Upper lobe of left lung (tissue), 4 donors: ENCODE data around the gene SPIRE2.
"Not testable (repeated sequence)": the region's sequence is repeated elsewhere in the genome, so short reads cannot be mapped to it uniquely, and the experiment has no call there.

ENCODE experiments used
- CTCF ChIP-seq, 6 experiments: fragments of 450-650 bp in 4 of 6; fragments of 200-600 bp in 2 of 6; sonication (generic) in 2 of 6; IDR thresholded peaks; one replicate each; pipeline ENCODE4 v1.5.1; 2016 to 2019; ENCODE audit warnings: antibody characterized with exemption in 6 of 6
- EP300 ChIP-seq, 4 donors: sonication (generic); formaldehyde crosslinking; IDR thresholded peaks; one replicate each; pipeline ENCODE4 v1.5.1; 2017; ENCODE audit warnings: antibody characterized with exemption in 4 of 4, control low read depth in 2 of 4
- POLR2A ChIP-seq, 4 donors: fragments of 450-650 bp; IDR thresholded peaks; one replicate each; pipeline ENCODE4 v1.5.1; 2016 to 2017; ENCODE audit warnings: antibody characterized with exemption in 4 of 4, mild to moderate bottlenecking in 2 of 4
- POLR2AphosphoS5 ChIP-seq, 2 donors: sonication (generic); formaldehyde crosslinking; IDR thresholded peaks; one replicate each; pipeline ENCODE4 v1.5.1; 2017; ENCODE audit warnings: antibody characterized with exemption in 2 of 2

GRCh38 chr16:89834813-89835363 is 6.6 kb downstream of the SPIRE2 start:
- not testable (repeated sequence) for TF ChIP-seq CTCF, POLR2A, POLR2AphosphoS5, EP300 (IDR thresholded peaks at IDR 0.05)
